OCI-LY3 (cell line): ENCODE results near the gene FARP1.

ENCODE experiments used
- CTCF ChIP-seq: fragments of 200-600, 300-600 bp; sonication (generic); IDR thresholded peaks from 2 replicates; pipeline ENCODE4 v1.5.1; 2014; ENCODE audit warnings: antibody characterized with exemption, low read length, low read depth
- EZH2phosphoT487 ChIP-seq: fragments of 200-600 bp; shearing (Covaris generic); IDR thresholded peaks from 2 replicates; pipeline ENCODE4 v1.6.1; 2018; ENCODE audit warnings: antibody characterized with exemption, mixed run types, low read depth

DNA sequence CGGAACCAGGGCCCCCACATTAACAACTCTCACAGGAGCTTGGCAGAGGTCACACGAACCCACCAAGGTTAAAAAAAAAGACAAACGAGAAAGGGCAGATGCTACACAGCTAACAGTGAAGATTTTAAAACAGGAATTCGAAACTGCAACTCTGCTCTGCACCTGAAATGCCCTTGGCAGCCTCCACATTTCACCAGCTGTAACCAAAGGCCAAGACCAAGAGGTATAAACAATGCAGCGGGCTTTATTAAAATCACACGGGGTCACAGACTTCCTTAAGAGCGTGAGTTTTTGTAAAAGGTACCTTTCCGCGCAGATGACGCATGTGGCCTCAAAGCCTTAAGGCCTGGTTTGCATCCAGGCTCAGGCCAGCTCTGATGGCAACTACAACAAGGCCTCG is 345.8 kb downstream of the FARP1 start:
- TF ChIP-seq CTCF (no peak), EZH2phosphoT487 (no peak)
